ENCODE data around the gene CRTC1. TPM values are rescaled to one million over a fixed set of nuclear protein-coding genes. Genes with fewer than 3 reads are reported as not detected.

The CRTC1 gene
- total and polyA plus RNA-seq, 9 donors: 4.3 to 18.7 (median 14.7) TPM

- peaks cover 36% of the 10 kb centered on the region for H3K27me3 ChIP-seq (ENCODE audit: control insufficient read depth, insufficient read depth, low read length)
- peaks cover 13% of the 10 kb centered on the region for H3K4me1 ChIP-seq (ENCODE audit: control insufficient read depth, insufficient read depth, low read length)
- no peak overlapping the region for H3K4me3 ChIP-seq (ENCODE audit: low read length)
- WGBS (ENCODE audit: insufficient coverage): 71% methylated on average over 27 of the region's 33 CpGs
- DNase-seq: no peak
- H3K36me3 ChIP-seq (ENCODE audit: control insufficient read depth, insufficient read depth, low read length): peaks cover 10% of the 10 kb centered on the region
- no peak overlapping the region for H3K27ac ChIP-seq (ENCODE audit: low read length)
- no peaks in the 10 kb centered on the region for H3K9me3 ChIP-seq (replicated peaks; ENCODE audit: control insufficient read depth, low read depth, low read length)
These were observed 92.3 kb downstream of the CRTC1 start for GRCh38 chr19:18775586-18776287.

GRCh38 chr19:18776288-18776594 lies 92.8 kb downstream of the CRTC1 start:
- H3K36me3 ChIP-seq (ENCODE audit: control insufficient read depth, insufficient read depth, low read length): peaks cover 10% of the 10 kb centered on the region
- peaks cover 36% of the 10 kb centered on the region for H3K27me3 ChIP-seq (ENCODE audit: control insufficient read depth, insufficient read depth, low read length)
- H3K9me3 ChIP-seq (replicated peaks; ENCODE audit: control insufficient read depth, low read depth, low read length): no peaks in the 10 kb centered on the region
- H3K27ac ChIP-seq (ENCODE audit: low read length): no peak overlapping the region
- H3K4me1 ChIP-seq (ENCODE audit: control insufficient read depth, insufficient read depth, low read length): peaks cover 13% of the 10 kb centered on the region
- DNase-seq: no peak
- no peak overlapping the region for H3K4me3 ChIP-seq (ENCODE audit: low read length)
- WGBS (ENCODE audit: insufficient coverage): 82% methylated on average over 4 of the region's 8 CpGs

GRCh38 chr19:18776736-18777135 lies 93.3 kb downstream of the CRTC1 start:
- Histone ChIP-seq H3K4me1 (ENCODE audit: control insufficient read depth, insufficient read depth, low read length) (peaks cover 13% of the 10 kb centered on the region), H3K4me3 (ENCODE audit: low read length) (no peak overlapping the region), H3K36me3 (ENCODE audit: control insufficient read depth, insufficient read depth, low read length) (peaks cover 8% of the 10 kb centered on the region), H3K27ac (ENCODE audit: low read length) (no peak overlapping the region), H3K27me3 (ENCODE audit: control insufficient read depth, insufficient read depth, low read length) (peaks cover 36% of the 10 kb centered on the region), H3K9me3 (replicated peaks; ENCODE audit: control insufficient read depth, low read depth, low read length) (no peaks in the 10 kb centered on the region)
- 65% methylated on average over 9 of the region's 12 CpGs for whole genome bisulfite sequencing (ENCODE audit: insufficient coverage)
- no peak for DNase-seq

- peaks cover 13% of the 10 kb centered on the region for H3K4me1 ChIP-seq (ENCODE audit: control insufficient read depth, insufficient read depth, low read length)
- H3K27ac ChIP-seq (ENCODE audit: low read length): no peak overlapping the region
- H3K36me3 ChIP-seq (ENCODE audit: control insufficient read depth, insufficient read depth, low read length): peaks cover 8% of the 10 kb centered on the region
- DNase-seq: no peak
- no peaks in the 10 kb centered on the region for H3K9me3 ChIP-seq (replicated peaks; ENCODE audit: control insufficient read depth, low read depth, low read length)
- peaks cover 36% of the 10 kb centered on the region for H3K27me3 ChIP-seq (ENCODE audit: control insufficient read depth, insufficient read depth, low read length)
- WGBS (ENCODE audit: insufficient coverage): 37% methylated on average over 56 of the region's 71 CpGs
- H3K4me3 ChIP-seq (ENCODE audit: low read length): no peak overlapping the region
These were observed 94.0 kb downstream of the CRTC1 start for GRCh38 chr19:18777301-18778075.

GRCh38 chr19:18778076-18778389 lies 94.6 kb downstream of the CRTC1 start:
- Histone ChIP-seq H3K9me3 (replicated peaks; ENCODE audit: control insufficient read depth, low read depth, low read length) (no peaks in the 10 kb centered on the region), H3K27me3 (ENCODE audit: control insufficient read depth, insufficient read depth, low read length) (peaks cover 36% of the 10 kb centered on the region), H3K27ac (ENCODE audit: low read length) (no peak overlapping the region), H3K36me3 (ENCODE audit: control insufficient read depth, insufficient read depth, low read length) (peaks cover 8% of the 10 kb centered on the region), H3K4me1 (ENCODE audit: control insufficient read depth, insufficient read depth, low read length) (peaks cover 13% of the 10 kb centered on the region), H3K4me3 (ENCODE audit: low read length) (no peak overlapping the region)
- 76% methylated on average over 6 of the region's 11 CpGs for WGBS (ENCODE audit: insufficient coverage)
- no peak for DNase-seq

GRCh38 chr19:18778826-18779495 lies 95.5 kb downstream of the CRTC1 start:
- H3K4me3 ChIP-seq (ENCODE audit: low read length): no peak overlapping the region
- 77% methylated on average over 8 of the region's 14 CpGs for WGBS (ENCODE audit: insufficient coverage)
- H3K9me3 ChIP-seq (replicated peaks; ENCODE audit: control insufficient read depth, low read depth, low read length): no peaks in the 10 kb centered on the region
- H3K36me3 ChIP-seq (ENCODE audit: control insufficient read depth, insufficient read depth, low read length): peaks cover 8% of the 10 kb centered on the region
- H3K27me3 ChIP-seq (ENCODE audit: control insufficient read depth, insufficient read depth, low read length): peaks cover 38% of the 10 kb centered on the region
- peaks cover 13% of the 10 kb centered on the region for H3K4me1 ChIP-seq (ENCODE audit: control insufficient read depth, insufficient read depth, low read length)
- DNase-seq: no peak
- H3K27ac ChIP-seq (ENCODE audit: low read length): no peak overlapping the region

- 87% methylated on average over 13 of the region's 17 CpGs for WGBS (ENCODE audit: insufficient coverage)
- H3K36me3 ChIP-seq (ENCODE audit: control insufficient read depth, insufficient read depth, low read length): peaks cover 8% of the 10 kb centered on the region
- H3K4me3 ChIP-seq (ENCODE audit: low read length): no peak overlapping the region
- no peak for DNase-seq
- H3K27me3 ChIP-seq (ENCODE audit: control insufficient read depth, insufficient read depth, low read length): peaks cover 49% of the 10 kb centered on the region
- H3K9me3 ChIP-seq (replicated peaks; ENCODE audit: control insufficient read depth, low read depth, low read length): no peaks in the 10 kb centered on the region
- H3K4me1 ChIP-seq (ENCODE audit: control insufficient read depth, insufficient read depth, low read length): peaks cover 13% of the 10 kb centered on the region
- no peak overlapping the region for H3K27ac ChIP-seq (ENCODE audit: low read length)
These were observed 96.6 kb downstream of the CRTC1 start for GRCh38 chr19:18780081-18780480.

- DNase-seq: no peak
- Histone ChIP-seq H3K9me3 (replicated peaks; ENCODE audit: control insufficient read depth, low read depth, low read length) (no peaks in the 10 kb centered on the region), H3K27me3 (ENCODE audit: control insufficient read depth, insufficient read depth, low read length) (peaks cover 55% of the 10 kb centered on the region), H3K4me3 (ENCODE audit: low read length) (no peak overlapping the region), H3K27ac (ENCODE audit: low read length) (no peak overlapping the region), H3K36me3 (ENCODE audit: control insufficient read depth, insufficient read depth, low read length) (peaks cover 8% of the 10 kb centered on the region), H3K4me1 (ENCODE audit: control insufficient read depth, insufficient read depth, low read length) (peaks cover 18% of the 10 kb centered on the region)
- WGBS (ENCODE audit: insufficient coverage): 82% methylated on average over 5 of the region's 10 CpGs
These were observed 97.2 kb downstream of the CRTC1 start for GRCh38 chr19:18780631-18781030.

GRCh38 chr19:18781047-18781600 lies 97.6 kb downstream of the CRTC1 start:
- 85% methylated on average over 12 of the region's 14 CpGs for WGBS (ENCODE audit: insufficient coverage)
- no peak overlapping the region for H3K4me3 ChIP-seq (ENCODE audit: low read length)
- H3K27me3 ChIP-seq (ENCODE audit: control insufficient read depth, insufficient read depth, low read length): peaks cover 60% of the 10 kb centered on the region

GRCh38 chr19:18781885-18782527 lies 98.5 kb downstream of the CRTC1 start:
- WGBS (ENCODE audit: insufficient coverage): 60% methylated on average over 19 of the region's 20 CpGs
- no peak overlapping the region for H3K4me3 ChIP-seq (ENCODE audit: low read length)
- H3K27ac ChIP-seq (ENCODE audit: low read length): no peak overlapping the region
- no peak for DNase-seq
- no peaks in the 10 kb centered on the region for H3K36me3 ChIP-seq (ENCODE audit: control insufficient read depth, insufficient read depth, low read length)
- peaks cover 63% of the 10 kb centered on the region for H3K27me3 ChIP-seq (ENCODE audit: control insufficient read depth, insufficient read depth, low read length)
- no peaks in the 10 kb centered on the region for H3K9me3 ChIP-seq (replicated peaks; ENCODE audit: control insufficient read depth, low read depth, low read length)
- H3K4me1 ChIP-seq (ENCODE audit: control insufficient read depth, insufficient read depth, low read length): peaks cover 9% of the 10 kb centered on the region

More at GRCh38 chr19:18781047-18781600, 97.6 kb downstream of the CRTC1 start:
- DNase-seq: no peak
- H3K4me1 ChIP-seq (ENCODE audit: control insufficient read depth, insufficient read depth, low read length): peaks cover 16% of the 10 kb centered on the region
- no peaks in the 10 kb centered on the region for H3K9me3 ChIP-seq (replicated peaks; ENCODE audit: control insufficient read depth, low read depth, low read length)
- no peak overlapping the region for H3K27ac ChIP-seq (ENCODE audit: low read length)
- H3K36me3 ChIP-seq (ENCODE audit: control insufficient read depth, insufficient read depth, low read length): peaks cover 4% of the 10 kb centered on the region
